GM21528 (cell line): Measurements from ENCODE around the gene BRME1.

Source experiments
- ATAC-seq: cut with Tn5 transposase; IDR thresholded peaks from one replicate; pipeline ENCODE4 v1.9.1; 2021; ENCODE audit warnings: mild to moderate bottlenecking, moderate library complexity; ENCODE audit not compliant: unreplicated experiment, low FRiP score

The BRME1 gene

DNA sequence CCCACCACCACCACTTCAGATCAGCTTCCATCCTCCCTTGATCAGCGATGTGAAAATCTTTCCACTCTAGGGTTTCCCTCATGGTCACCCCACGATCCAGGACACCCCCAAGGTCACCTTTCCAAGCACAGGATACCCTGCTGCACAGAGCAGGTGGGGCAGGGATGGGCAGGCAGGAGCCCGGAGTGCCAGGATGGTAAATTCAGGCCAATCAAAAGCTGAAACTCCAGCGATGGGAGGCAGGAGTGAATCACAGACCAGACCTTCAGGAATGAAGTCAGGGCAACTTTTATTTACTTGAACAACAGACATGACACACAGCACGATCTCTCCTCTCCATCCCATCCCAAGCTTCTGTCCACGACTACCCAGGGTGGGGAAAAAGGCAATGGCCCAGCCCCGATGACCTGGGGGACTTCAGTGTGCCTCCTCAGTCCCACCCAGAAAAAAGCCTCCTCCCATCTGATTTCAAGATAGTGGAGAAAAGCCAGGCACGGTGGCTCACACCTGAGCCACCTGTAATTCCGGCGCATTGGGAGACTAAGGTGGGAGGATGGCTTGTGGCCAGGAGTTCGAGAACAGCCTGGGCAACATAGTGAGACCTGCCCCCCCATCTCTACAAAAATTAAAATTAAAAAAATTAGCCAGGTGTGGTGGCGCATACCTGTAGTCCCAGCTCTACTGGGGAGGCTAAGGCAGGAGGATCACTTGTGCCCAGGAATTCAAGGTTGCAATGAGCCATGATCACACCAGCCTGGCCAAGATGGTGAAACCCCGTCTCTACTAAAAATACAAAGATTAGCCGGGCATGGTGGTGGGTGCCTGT lies 71.5 kb downstream of the BRME1 start:
- no peak for ATAC-seq

DNA sequence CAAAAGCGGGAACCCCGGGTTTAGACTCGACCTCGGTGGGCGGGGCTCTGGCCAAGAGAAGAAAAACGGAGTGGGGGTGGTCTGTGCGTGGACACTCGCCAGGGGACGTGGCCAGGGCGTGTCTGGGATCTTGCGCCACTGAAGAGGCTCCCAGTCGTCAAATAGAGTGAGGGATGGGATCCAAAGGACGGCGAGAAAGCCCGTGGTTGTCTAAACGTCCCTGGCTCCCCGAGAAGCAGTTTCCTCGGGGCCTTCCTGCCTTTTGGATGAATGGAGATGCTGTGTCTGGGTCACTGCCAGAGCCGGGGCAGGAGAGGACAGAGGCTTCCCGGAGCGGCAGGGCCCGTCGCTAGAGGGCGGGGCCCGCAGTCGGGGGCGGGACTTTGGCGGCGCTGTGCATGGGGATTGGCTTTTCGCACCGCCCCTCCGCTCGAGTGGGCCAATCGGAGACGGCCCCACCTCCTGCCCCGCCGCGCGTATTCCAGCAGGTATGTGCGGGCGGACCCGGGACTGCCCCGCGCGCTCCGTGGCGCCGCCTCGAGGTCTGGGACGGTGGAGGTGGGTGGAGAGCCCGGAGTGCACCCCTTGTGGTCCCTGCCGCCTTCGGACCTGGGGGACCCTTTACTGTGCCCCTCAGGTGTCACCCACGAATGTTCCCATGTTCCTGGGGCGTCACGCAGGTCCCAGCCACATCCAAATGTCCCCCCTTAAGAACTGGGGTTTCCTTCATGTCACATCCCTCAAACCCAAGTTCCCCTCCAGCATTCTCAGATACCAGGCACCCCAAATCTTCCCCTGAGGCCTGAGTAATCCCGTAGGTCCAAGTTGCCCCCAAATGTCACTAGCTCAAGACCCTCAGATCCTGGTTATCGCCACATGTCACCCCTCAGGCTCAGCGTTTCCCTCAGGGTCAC lies 72.3 kb downstream of the BRME1 start:
- peak; percentile 70 for ATAC-seq
